ENCODE results near the gene XPO4.

Gene XPO4

GRCh38 chr13:20728579-20729311 lies 173.8 kb downstream of the XPO4 start:
- no peak for DNase-seq (ENCODE audit: low read depth in 2 of 2)

- DNase-seq (ENCODE audit: low read depth in 2 of 2) = no peak
Observed at GRCh38 chr13:20727856-20728255, 174.7 kb downstream of the XPO4 start.
